Parathyroid adenoma (tissue), 2 donors: ENCODE measurements around the gene PRRX2.

ENCODE experiments used
- H2AFZ ChIP-seq: fragments of 300-600 bp; sonication (generic); one replicate; pipeline ENCODE4 v1.7.0; 2017; ENCODE audit warnings: antibody characterized with exemption, mild to moderate bottlenecking
- H3K27ac ChIP-seq: fragments of 300-600 bp; sonication (generic); one replicate; pipeline ENCODE4 v1.7.0; 2017
- H3K27me3 ChIP-seq: fragments of 300-600 bp; sonication (generic); one replicate; pipeline ENCODE4 v1.7.0; 2017; ENCODE audit warnings: low read length; ENCODE audit not compliant: control insufficient read depth, insufficient read depth
- H3K36me3 ChIP-seq: fragments of 300-600 bp; sonication (generic); one replicate; pipeline ENCODE4 v1.7.0; 2017; ENCODE audit warnings: low read length; ENCODE audit not compliant: control insufficient read depth, insufficient read depth
- H3K4me1 ChIP-seq: fragments of 300-600 bp; sonication (generic); one replicate; pipeline ENCODE4 v1.7.0; 2017; ENCODE audit warnings: control low read depth
- H3K4me2 ChIP-seq: fragments of 300-600 bp; sonication (generic); one replicate; pipeline ENCODE4 v1.7.0; 2017; ENCODE audit warnings: low read length
- H3K4me3 ChIP-seq: fragments of 300-600 bp; sonication (generic); one replicate; pipeline ENCODE4 v1.7.0; 2017; ENCODE audit warnings: low read depth, low read length
- H3K79me2 ChIP-seq: fragments of 300-600 bp; sonication (generic); one replicate; pipeline ENCODE4 v1.7.0; 2017; ENCODE audit warnings: control low read depth
- H3K9ac ChIP-seq: fragments of 300-600 bp; sonication (generic); one replicate; pipeline ENCODE4 v1.7.0; 2017; ENCODE audit warnings: mild to moderate bottlenecking
- H3K9me3 ChIP-seq: fragments of 300-600 bp; sonication (generic); one replicate; pipeline ENCODE4 v1.7.0; 2017; ENCODE audit warnings: low read length; ENCODE audit not compliant: control insufficient read depth
- TF ChIP-seq, protein P1 (sequence below): fragments of 300-600 bp; sonication (generic); IDR thresholded peaks from one replicate; pipeline ENCODE4 v1.7.0; 2017; ENCODE audit warnings: antibody characterized with exemption, mild to moderate bottlenecking
- donor health status: primary hyperparathyroidism.

The PRRX2 gene

DNA sequence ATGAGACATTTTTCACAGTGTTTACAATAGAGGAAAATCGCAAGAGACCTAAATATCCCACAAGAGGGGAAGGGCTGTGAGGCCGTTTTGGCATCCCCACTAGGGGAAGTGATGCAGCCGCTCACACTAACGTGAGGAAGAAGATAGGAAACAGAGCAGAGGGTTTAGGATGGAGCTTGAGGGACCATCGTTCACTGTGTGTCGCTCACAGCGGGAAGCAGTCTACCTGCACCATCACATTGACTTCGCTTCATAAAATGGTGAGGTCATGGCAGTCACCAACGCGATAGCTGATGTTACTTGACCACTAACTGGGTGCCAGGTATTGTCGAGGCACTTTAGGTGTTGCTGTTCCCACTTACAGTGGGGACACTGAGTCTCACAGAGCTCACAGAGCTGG lies 35.6 kb downstream of the PRRX2 start:
- Histone ChIP-seq H3K36me3 (no peaks in the 10 kb centered on the region), H3K9ac (no peak overlapping the region), H3K27ac (no peak overlapping the region), H3K79me2 (no peaks in the 10 kb centered on the region), H3K4me1 (no peaks in the 10 kb centered on the region), H3K27me3 (no peaks in the 10 kb centered on the region), H3K4me3 (no peak overlapping the region), H3K4me2 (no peak overlapping the region), H2AFZ (no peak overlapping the region), H3K9me3 (no peaks in the 10 kb centered on the region)
- TF ChIP-seq, protein P1, sequence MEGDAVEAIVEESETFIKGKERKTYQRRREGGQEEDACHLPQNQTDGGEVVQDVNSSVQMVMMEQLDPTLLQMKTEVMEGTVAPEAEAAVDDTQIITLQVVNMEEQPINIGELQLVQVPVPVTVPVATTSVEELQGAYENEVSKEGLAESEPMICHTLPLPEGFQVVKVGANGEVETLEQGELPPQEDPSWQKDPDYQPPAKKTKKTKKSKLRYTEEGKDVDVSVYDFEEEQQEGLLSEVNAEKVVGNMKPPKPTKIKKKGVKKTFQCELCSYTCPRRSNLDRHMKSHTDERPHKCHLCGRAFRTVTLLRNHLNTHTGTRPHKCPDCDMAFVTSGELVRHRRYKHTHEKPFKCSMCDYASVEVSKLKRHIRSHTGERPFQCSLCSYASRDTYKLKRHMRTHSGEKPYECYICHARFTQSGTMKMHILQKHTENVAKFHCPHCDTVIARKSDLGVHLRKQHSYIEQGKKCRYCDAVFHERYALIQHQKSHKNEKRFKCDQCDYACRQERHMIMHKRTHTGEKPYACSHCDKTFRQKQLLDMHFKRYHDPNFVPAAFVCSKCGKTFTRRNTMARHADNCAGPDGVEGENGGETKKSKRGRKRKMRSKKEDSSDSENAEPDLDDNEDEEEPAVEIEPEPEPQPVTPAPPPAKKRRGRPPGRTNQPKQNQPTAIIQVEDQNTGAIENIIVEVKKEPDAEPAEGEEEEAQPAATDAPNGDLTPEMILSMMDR = no peak

DNA sequence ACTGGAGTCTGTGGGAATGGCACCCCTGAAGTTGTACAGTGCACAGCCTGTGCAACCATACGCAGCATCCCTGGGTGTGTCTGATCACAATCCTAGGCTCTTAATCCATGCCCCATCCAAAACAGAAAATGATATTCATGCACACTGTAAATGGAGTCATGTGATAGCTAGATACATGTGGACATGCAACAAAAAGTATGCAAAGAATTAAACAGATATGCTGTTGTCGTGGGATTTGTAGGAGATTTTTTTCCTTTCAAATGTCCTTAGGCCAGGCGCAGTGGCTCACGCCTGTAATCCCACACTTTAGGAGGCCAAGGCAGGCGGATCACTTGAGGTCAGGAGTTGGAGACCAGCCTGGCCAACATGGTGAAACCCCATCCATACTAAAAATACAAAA lies 36.1 kb downstream of the PRRX2 start:
- TF ChIP-seq, protein P1 = no peak
- no peaks in the 10 kb centered on the region for H3K79me2 ChIP-seq
- no peak overlapping the region for H3K27ac ChIP-seq
- H2AFZ ChIP-seq = no peak overlapping the region
- H3K9ac ChIP-seq = no peak overlapping the region
- H3K27me3 ChIP-seq = no peaks in the 10 kb centered on the region
- no peaks in the 10 kb centered on the region for H3K36me3 ChIP-seq
- H3K9me3 ChIP-seq = no peaks in the 10 kb centered on the region
- H3K4me2 ChIP-seq = no peak overlapping the region
- no peak overlapping the region for H3K4me3 ChIP-seq
- H3K4me1 ChIP-seq = no peaks in the 10 kb centered on the region

DNA sequence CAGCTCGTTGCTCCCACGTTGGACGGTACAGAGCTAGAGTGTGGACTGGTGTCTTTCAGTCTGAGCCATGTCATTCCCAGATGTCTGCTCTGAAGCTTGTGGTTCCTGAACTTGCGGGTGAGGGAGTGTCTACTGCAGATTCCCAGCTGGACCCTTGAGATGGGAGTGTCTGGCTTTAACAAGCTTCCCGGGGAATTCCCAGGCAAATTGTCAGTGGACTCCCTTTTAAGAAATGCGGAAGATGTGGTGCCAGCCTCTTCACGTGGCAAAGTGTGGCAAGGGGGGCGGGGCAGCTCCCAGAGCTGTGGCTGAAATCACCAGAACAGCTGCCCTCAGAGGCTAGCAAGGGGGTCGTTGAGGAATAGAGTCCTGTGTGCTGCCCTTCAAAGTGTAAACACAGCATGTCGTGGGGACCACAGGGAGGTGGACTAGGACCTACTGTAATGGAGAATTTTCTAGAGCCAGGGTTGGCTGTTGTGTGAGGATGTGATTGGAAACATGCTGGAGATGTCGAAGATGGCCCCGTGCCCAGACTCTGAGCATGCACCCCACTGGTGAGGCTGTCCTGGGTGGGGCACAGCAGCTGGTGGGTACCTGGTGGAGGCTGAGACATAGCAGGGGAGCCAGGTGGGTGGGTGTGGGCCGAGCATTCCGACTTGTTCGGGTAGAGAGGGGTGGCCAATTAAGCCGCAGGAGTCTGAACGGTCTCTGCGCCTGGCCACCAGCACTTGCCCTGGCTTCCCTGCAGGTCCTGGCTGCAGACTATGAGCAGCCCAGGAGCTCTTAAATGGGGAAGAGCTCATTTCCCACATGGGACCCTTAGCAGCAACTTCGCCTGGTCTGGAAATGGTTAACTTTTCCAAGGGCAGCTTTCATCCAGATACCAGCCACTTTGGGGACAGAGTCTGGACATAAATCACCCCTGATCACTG lies 37.4 kb downstream of the PRRX2 start:
- Histone ChIP-seq H3K4me3 (no peak overlapping the region), H3K4me2 (no peak overlapping the region), H2AFZ (no peak overlapping the region), H3K27ac (no peak overlapping the region), H3K79me2 (no peaks in the 10 kb centered on the region), H3K4me1 (no peaks in the 10 kb centered on the region), H3K9me3 (no peaks in the 10 kb centered on the region), H3K36me3 (no peaks in the 10 kb centered on the region), H3K9ac (no peak overlapping the region), H3K27me3 (no peaks in the 10 kb centered on the region)
- TF ChIP-seq, protein P1 = no peak

DNA sequence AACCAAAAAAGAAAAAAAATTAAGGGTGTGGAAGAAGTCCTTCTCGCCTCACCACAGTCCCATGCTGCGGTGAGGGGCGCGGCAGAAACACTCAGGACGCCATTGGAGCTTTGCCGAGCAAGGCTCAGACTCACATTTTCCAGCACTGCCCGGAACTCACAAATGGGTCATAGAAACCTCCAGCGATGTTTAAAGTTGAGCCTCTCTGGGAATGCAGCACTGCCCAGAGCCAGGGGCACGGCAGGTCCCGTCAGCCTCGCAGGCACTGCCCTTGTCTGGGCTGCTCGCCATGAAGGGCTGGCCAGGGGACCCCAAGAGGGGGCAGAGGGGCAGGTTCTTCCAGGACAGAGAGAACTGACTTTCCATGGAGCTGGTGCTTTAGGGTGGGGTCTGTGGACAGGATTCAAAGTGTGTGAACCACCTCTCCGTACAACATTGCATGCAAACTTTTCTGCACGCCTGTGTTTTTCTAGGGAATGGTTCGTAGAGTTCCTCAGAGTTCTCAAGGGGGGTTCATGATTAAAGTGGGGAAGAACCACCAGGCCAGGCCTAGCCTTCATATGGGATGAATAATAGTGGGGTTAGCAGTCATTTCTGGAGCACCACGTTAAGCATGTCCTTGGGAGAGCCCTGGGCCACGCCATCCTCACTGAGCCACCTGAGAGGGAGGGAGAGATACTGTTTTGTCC lies 38.4 kb downstream of the PRRX2 start:
- TF ChIP-seq, protein P1 = no peak
- Histone ChIP-seq H3K9me3 (no peaks in the 10 kb centered on the region), H3K4me1 (no peaks in the 10 kb centered on the region), H3K79me2 (no peaks in the 10 kb centered on the region), H3K27ac (no peak overlapping the region), H3K4me2 (no peak overlapping the region), H3K27me3 (no peaks in the 10 kb centered on the region), H2AFZ (no peak overlapping the region), H3K36me3 (no peaks in the 10 kb centered on the region), H3K4me3 (no peak overlapping the region), H3K9ac (no peak overlapping the region)
